ENCODE data around the gene FMN1. TPM values are rescaled to one million over a fixed set of nuclear protein-coding genes. Genes with fewer than 3 reads are reported as not detected.

Gene FMN1
- total and polyA plus RNA-seq, 2 of the 8 experiments (the other 6 are each of a cell fraction or from before 2014, with no cell fraction given), result 0.27 to 3.7 TPM

DNA sequence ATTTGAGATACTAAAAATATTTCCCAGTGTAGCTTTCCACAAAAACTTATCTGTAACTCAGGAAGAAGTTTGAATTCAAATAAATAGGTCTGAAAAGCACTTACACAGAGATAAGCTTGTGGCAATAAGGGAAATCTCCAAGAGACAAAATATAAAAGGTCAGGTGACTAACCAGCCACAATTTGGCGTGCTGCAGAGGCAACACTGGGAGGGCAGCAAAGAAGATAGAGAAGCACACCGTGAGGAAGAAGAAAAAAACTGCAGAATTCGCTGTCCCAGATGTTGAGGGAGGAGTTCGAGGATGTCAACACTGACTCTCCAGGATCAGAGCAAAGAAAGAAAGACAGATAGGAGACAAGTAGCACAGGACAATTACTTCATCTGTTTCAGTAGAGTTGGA is 204.4 kb downstream of the FMN1 start:
- 86% methylated on average over 4 of the region's 4 CpGs; no CpG with 5 or more reads in 1 of the 2 experiments for WGBS, 2 experiments (ENCODE audit: extremely low coverage in 1 of 2, insufficient coverage in 1 of 2, insufficient read length in 1 of 2, insufficient replicate concordance in 2 of 2, low coverage in 1 of 2, low lambda C conversion rate in 2 of 2, missing lambda C conversion rate in 1 of 2)
- FAIRE-seq, result no peak
- Histone ChIP-seq H2BK15ac (ENCODE audit: low read length) (no peak overlapping the region), H3K4me2 (ENCODE audit: insufficient read depth in 1 of 2, low read depth in 2 of 2, low read length in 2 of 2) (no peak overlapping the region), H4K20me1 (replicated peaks in 1 of 2; ENCODE audit: control insufficient read depth in 1 of 2, insufficient read depth in 2 of 2, low read length in 2 of 2) (no peaks in the 10 kb centered on the region), H3K36me3 (ENCODE audit: control insufficient read depth in 2 of 4, insufficient read depth in 4 of 4, low read length in 3 of 4) (no peaks in the 10 kb centered on the region), H2BK12ac (ENCODE audit: low read depth, low read length) (no peak overlapping the region), H4K5ac (ENCODE audit: insufficient read length, low read depth, low read length) (no peak overlapping the region), H3K79me1 (ENCODE audit: low read depth, low read length) (no peaks in the 10 kb centered on the region), H2BK120ac (replicated peaks; ENCODE audit: low read depth, low read length) (no peak overlapping the region), H2AFZ (ENCODE audit: low read length) (no peak overlapping the region), H3K4ac (replicated peaks; ENCODE audit: insufficient read length, low read depth, low read length) (no peak overlapping the region), H3K27ac (ENCODE audit: low read depth, low read length) (no peak overlapping the region), H3K14ac (ENCODE audit: insufficient read length) (no peak overlapping the region), H4K91ac (replicated peaks; ENCODE audit: insufficient read length, low read length) (no peak overlapping the region), H3K23me2 (ENCODE audit: low read depth, low read length) (no peaks in the 10 kb centered on the region), H3K4me3 (ENCODE audit: extremely low read depth in 1 of 4, insufficient read depth in 2 of 4, low read depth in 3 of 4, low read length in 4 of 4) (no peak overlapping the region), H3K56ac (replicated peaks; ENCODE audit: insufficient read length, low read depth, low read length) (no peak overlapping the region), H4K8ac (ENCODE audit: extremely low read depth, insufficient read depth, low read length) (no peak overlapping the region), H3K18ac (ENCODE audit: extremely low read depth, low read length) (no peak overlapping the region), H3K4me1 (replicated peaks in 1 of 4; ENCODE audit: control insufficient read depth in 3 of 4, insufficient read depth in 4 of 4, low read length in 3 of 4) (no peaks in the 10 kb centered on the region; a peak in 1 of 7 replicates), H3K9ac (replicated peaks in 1 of 4; ENCODE audit: extremely low read depth in 1 of 4, low read depth in 3 of 4, low read length in 3 of 4) (no peak overlapping the region), H3K9me3 (ENCODE audit: insufficient read depth in 2 of 2, low read depth in 1 of 2, low read length in 1 of 2) (no peaks in the 10 kb centered on the region), H2BK5ac (ENCODE audit: low read depth, low read length) (no peak overlapping the region), H3K79me2 (ENCODE audit: control insufficient read depth in 1 of 2, insufficient read depth in 2 of 2, low read length in 2 of 2) (no peaks in the 10 kb centered on the region), H2BK20ac (ENCODE audit: low read length) (no peak overlapping the region), H3K23ac (ENCODE audit: insufficient read length) (no peak overlapping the region), H3K27me3 (replicated peaks in 1 of 4; ENCODE audit: control insufficient read depth in 3 of 4, extremely low read depth in 1 of 4, insufficient read depth in 3 of 4, low read length in 3 of 4) (no peaks in the 10 kb centered on the region), H2AK5ac (ENCODE audit: low read depth, low read length) (no peak overlapping the region)
- CTCF ChIA-PET (ENCODE audit: partially characterized antibody), result interaction anchor here (1.1 to 1.3 kb wide), 2 partner anchors 146 to 327 kb away, joined by 3 read pairs; no protein-coding TSS in a partner anchor
- POLR2A ChIA-PET (ENCODE audit: partially characterized antibody), result no interaction called here
- no peak for DNase-seq (ENCODE audit: low read depth in 1 of 2, low spot score in 2 of 2)
- no peak for TF ChIP-seq CREB1 (IDR thresholded peaks at IDR 0.05)
- TF ChIP-seq RAD21 (IDR thresholded peaks at IDR 0.05 in 1 of 2, conservative IDR thresholded peaks at IDR 0.05 in 1 of 2; ENCODE audit: low read depth in 2 of 2, low read length in 2 of 2), result no peak
- TF ChIP-seq TAF1 (IDR thresholded peaks at IDR 0.05; ENCODE audit: low read depth, low read length), result no peak
- no peak for TF ChIP-seq RXRA (IDR thresholded peaks at IDR 0.05; ENCODE audit: insufficient read depth, low read depth, low read length)
- no peak for TF ChIP-seq CHD2 (IDR thresholded peaks at IDR 0.05; ENCODE audit: low read length)
- no peak for TF ChIP-seq CHD1 (IDR thresholded peaks at IDR 0.05; ENCODE audit: low read depth, low read length)
- TF ChIP-seq TEAD4 (IDR thresholded peaks at IDR 0.05; ENCODE audit: low read depth, low read length), result no peak
- TF ChIP-seq CBX5 (IDR thresholded peaks at IDR 0.05; ENCODE audit: low read depth, low read length), result no peak
- TF ChIP-seq EP300 (IDR thresholded peaks at IDR 0.05; ENCODE audit: borderline replicate concordance in 1 of 2, low read depth in 2 of 2, low read length in 2 of 2), result no peak
- no peak for TF ChIP-seq SIRT6 (IDR thresholded peaks at IDR 0.05; ENCODE audit: low read length)
- no peak for TF ChIP-seq NANOG (IDR thresholded peaks at IDR 0.05; ENCODE audit: insufficient read depth, low read depth, low read length, poor library complexity, severe bottlenecking)
- no peak for TF ChIP-seq KDM5A (IDR thresholded peaks at IDR 0.05; ENCODE audit: low read length)
- no peak for TF ChIP-seq SP2 (IDR thresholded peaks at IDR 0.05; ENCODE audit: low read length)
- TF ChIP-seq PHF8 (conservative IDR thresholded peaks at IDR 0.05; ENCODE audit: low read depth, low read length), result no peak
- TF ChIP-seq TCF12 (IDR thresholded peaks at IDR 0.05; ENCODE audit: low read depth, low read length), result no peak
